ENCODE data around the gene CEP295NL.
A peak's percentile ranks its signal among the peaks of the same experiment; 100 is the strongest.
"Not testable (repeated sequence)": the region's sequence is repeated elsewhere in the genome, so short reads cannot be mapped to it uniquely, and the experiment has no call there.

Gene CEP295NL

GRCh38 chr17:78905116-78905515 is 2.1 kb upstream of the CEP295NL start:
- no peak for DNase-seq (ENCODE audit: low read depth)

DNA sequence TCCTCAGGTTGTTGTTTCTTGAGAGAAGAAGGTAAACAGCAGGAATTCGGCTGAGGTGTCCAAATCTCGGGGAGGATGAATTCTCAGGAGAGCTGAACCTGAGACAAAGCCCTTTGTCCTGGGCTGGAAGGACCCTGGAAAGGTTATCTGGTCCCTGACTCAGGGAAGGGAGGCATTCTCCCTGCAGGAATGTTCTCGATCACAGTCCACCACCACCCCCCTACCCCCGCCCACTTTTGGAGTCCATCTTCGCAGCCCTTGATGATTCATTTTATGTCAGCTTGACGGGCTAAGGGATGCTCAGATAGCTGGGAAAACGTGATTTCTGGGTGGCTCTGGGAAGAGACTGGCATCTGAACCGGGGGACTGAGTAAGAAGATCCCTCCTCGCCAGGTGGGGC is 1.4 kb upstream of the CEP295NL start:
- no peak for DNase-seq (ENCODE audit: low read depth)

GRCh38 chr17:78902231-78902630 is 770 bp downstream of the CEP295NL start:
- not testable (repeated sequence) for DNase-seq (ENCODE audit: low read depth)

GRCh38 chr17:78901806-78902205 is 1.2 kb downstream of the CEP295NL start:
- DNase-seq (ENCODE audit: low read depth) = no peak

DNA sequence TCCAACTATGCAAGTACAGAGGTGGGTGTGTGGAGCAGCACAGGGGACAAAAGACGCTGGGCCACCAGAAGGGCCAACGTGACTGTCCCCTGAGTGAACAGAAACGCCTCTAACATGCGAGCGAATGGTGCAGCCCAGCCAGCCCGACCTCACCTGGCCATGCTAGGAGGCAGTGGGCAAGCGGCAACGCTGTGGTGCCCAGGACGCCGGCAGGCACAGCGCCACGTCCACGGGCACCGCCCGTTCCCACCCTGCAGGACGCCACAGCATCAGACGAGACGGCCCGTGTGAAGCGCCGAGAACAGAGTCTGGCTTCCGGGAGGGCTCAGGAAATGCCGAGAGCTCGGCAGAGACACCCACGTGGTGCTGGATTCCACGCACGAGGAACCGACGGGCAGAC is 2.2 kb downstream of the CEP295NL start:
- no peak for DNase-seq (ENCODE audit: low read depth)

GRCh38 chr17:78899361-78900260 is 3.4 kb downstream of the CEP295NL start:
- DNase-seq (ENCODE audit: low read depth) = no peak

GRCh38 chr17:78898947-78899346 is 4.1 kb downstream of the CEP295NL start:
- DNase-seq (ENCODE audit: low read depth) = no peak

- DNase-seq (ENCODE audit: low read depth) = no peak
Observed at GRCh38 chr17:78898075-78898836, 4.7 kb downstream of the CEP295NL start.

- no peak for DNase-seq (ENCODE audit: low read depth)
Observed at GRCh38 chr17:78897664-78898047, 5.3 kb downstream of the CEP295NL start.

- DNase-seq (ENCODE audit: low read depth) = no peak
Observed at GRCh38 chr17:78896834-78897663, 6.0 kb downstream of the CEP295NL start.

DNA sequence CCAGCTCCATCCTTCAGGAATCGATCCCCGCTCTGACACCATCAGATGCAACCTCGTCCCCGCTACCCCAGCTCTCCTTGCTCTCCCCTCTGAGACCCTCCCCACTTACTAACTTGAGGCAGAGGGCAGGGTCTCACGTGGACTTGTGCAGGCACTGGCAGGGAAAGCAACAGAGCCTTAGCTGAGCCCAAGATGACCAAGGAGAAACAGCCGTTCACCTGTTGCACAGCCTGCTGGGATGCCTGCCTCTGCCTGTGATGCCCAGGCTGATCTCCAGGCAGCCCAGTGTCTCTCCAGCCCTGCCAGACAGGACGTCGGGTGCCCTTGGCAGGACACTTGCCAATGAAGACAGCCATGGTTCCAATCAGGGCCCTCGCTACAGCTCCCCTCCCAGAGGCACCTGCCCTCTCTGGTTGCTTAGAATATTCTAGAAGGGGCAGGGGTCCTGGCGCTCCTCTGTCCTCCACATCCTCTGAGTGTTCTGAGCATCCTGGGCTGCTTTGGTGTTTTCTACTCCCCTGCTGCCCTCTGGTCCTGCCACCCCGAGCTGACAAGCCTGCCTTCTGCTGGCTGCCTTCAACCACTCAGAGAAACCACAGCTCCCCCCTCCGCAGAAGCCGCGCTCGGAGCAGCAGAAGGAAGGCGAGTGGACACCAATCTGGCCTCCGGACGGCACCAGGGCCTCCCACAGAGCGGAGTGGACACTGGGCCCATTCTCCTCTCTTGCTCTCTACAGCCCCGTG is 6.7 kb downstream of the CEP295NL start:
- DNase-seq (ENCODE audit: low read depth) = no peak

- no peak for DNase-seq (ENCODE audit: low read depth)
Observed at GRCh38 chr17:78895322-78895721, 7.7 kb downstream of the CEP295NL start.

- DNase-seq (ENCODE audit: low read depth) = no peak
Observed at GRCh38 chr17:78893684-78894083, 9.3 kb downstream of the CEP295NL start.

- no peak for DNase-seq (ENCODE audit: low read depth)
Observed at GRCh38 chr17:78892936-78893379, 10.0 kb downstream of the CEP295NL start.

DNA sequence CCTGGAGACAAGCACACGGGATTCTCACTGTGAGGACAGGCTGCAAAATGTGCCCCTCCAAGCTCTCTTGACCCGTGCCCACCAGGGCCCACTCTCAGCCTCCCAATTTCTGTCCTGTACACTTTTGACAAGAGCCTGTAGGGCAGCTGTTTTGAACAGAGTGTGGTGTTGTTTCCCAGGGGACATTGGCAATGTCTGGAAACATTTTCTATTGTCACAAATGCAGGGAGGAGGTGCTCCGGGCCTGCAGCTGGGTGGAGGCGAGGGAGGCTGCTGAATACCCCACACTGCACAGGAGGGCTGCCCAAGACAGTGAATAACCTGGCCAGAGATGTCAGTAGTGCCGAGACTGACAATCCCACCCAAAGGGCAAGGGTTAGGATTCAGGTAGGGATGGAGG is 10.5 kb downstream of the CEP295NL start:
- no peak for DNase-seq (ENCODE audit: low read depth)

- DNase-seq (ENCODE audit: low read depth) = no peak
Observed at GRCh38 chr17:78892062-78892456, 10.9 kb downstream of the CEP295NL start.

DNA sequence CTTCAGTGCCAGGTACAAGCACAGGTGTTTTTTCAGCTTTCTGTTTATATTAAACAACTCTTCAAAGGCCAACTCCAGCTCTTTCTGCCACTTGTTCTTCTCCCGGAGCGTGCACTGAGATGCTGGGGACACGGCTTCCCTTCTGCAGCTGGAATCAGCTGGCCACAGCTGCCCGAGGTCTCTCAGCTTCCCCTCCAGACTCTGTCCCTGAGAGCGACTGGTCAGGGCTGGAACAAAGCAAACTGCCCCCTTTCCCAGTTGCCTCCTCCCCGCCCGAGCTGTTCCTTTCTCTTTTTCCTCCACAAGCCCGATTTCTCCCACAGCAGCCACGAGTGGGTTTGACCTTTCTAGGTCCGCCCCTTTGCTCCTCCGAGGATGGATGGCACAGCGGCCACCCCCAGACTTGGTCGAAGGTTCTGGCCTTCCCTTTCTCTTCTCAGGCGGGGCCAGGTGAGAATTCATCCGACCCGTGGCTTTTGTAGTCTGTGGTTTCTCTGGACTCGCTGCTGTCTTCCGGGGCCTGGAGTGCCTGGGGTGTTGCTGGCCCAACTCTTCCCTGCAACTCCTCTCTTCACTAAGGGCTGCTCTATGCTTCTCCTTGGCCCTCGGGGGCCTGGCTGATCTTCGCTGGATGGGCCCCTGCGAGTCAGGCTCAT is 11.5 kb downstream of the CEP295NL start:
- DNase-seq (ENCODE audit: low read depth) = no peak

GRCh38 chr17:78890498-78890897 is 12.5 kb downstream of the CEP295NL start:
- DNase-seq (ENCODE audit: low read depth) = peak; percentile 22

DNA sequence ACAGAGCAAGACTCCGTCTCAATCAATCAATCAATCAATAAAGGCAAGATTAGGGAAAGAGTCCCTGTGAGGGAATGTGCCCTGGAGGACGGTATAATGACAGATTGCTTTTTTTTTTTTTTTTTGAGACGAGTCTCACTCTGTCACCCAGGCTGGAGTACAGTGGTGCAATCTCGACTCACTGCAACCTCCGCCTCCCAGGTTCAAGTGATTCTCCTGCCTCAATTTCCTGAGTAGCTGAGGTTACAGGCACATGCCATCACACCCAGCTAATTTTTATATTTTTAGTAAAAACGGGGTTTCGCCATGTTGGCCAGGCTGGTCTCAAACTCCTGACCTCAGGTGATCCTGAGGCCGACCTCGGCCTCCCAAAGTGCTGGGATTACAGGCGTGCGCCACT is 12.9 kb downstream of the CEP295NL start:
- not testable (repeated sequence) for DNase-seq (ENCODE audit: low read depth)

DNA sequence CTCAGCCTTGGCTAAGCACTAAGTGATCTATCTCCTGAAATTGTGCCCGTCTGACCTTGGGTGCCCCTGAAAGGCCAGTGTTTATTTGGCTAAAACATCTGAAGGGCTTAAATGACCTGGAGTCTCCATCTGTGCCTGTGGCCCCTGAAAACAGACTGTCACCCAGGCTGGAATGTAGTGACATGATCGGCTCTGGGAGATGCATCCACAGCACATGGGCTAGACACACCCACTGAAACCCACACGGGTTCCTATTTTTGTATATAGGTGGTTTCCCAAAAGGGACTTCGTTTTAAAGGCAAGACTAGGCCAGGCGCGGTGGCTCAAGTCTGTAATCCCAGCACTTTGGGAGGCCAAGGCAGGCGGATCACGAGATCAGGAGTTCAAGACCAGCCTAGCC is 13.5 kb downstream of the CEP295NL start:
- DNase-seq (ENCODE audit: low read depth) = no peak

- no peak for DNase-seq (ENCODE audit: low read depth)
Observed at GRCh38 chr17:78888941-78889518, 14.0 kb downstream of the CEP295NL start.

Measured in activated T-cell treated with anti-CD3 and anti-CD28 coated beads for 1 hour (primary cell).